MM.1S (cell line): ENCODE measurements around the gene NAALADL2.
"Not testable (repeated sequence)": the region's sequence is repeated elsewhere in the genome, so short reads cannot be mapped to it uniquely, and the experiment has no call there.

Source experiments
- DNase-seq: peaks from one replicate; pipeline ENCODE4 v3.0.0-alpha.2; 2015
- H2AFZ ChIP-seq: fragments of 300-600 bp; sonication (generic); 2 replicates; pipeline ENCODE4 v1.6.0; 2016; ENCODE audit warnings: antibody characterized with exemption, low read length
- H3F3A ChIP-seq: fragments of 300-600 bp; sonication (generic); 2 replicates; pipeline ENCODE4 v1.6.1; 2016; ENCODE audit warnings: mild to moderate bottlenecking, antibody characterized with exemption, low read length, moderate library complexity, mixed read lengths; ENCODE audit not compliant: insufficient read depth
- H3K27ac ChIP-seq: fragments of 300-600 bp; sonication (generic); 2 replicates; pipeline ENCODE4 v1.5.1; 2016; ENCODE audit warnings: mild to moderate bottlenecking, low read length
- H3K27me3 ChIP-seq: fragments of 300-600 bp; sonication (generic); replicated peaks from 2 replicates; pipeline ENCODE4 v1.6.0; 2016; ENCODE audit warnings: low read length; ENCODE audit not compliant: insufficient read depth
- H3K36me3 ChIP-seq: fragments of 300-600 bp; sonication (generic); replicated peaks from 2 replicates; pipeline ENCODE4 v1.6.1; 2016; ENCODE audit warnings: mild to moderate bottlenecking, low read length, mixed read lengths; ENCODE audit not compliant: insufficient read depth
- H3K4me1 ChIP-seq: fragments of 300-600 bp; sonication (generic); 2 replicates; pipeline ENCODE4 v1.6.1; 2016; ENCODE audit warnings: low read length, mixed read lengths
- H3K4me2 ChIP-seq: fragments of 300-600 bp; sonication (generic); 2 replicates; pipeline ENCODE4 v1.6.0; 2016; ENCODE audit warnings: low read depth, low read length
- H3K4me3 ChIP-seq: fragments of 300-600 bp; sonication (generic); 2 replicates; pipeline ENCODE4 v1.5.1; 2016; ENCODE audit warnings: low read length, mixed read lengths
- H3K79me2 ChIP-seq: fragments of 300-600 bp; sonication (generic); 2 replicates; pipeline ENCODE4 v1.6.1; 2016; ENCODE audit warnings: mixed run types, low read length, mixed read lengths
- H3K9ac ChIP-seq: fragments of 300-600 bp; sonication (generic); 2 replicates; pipeline ENCODE4 v1.6.1; 2016; ENCODE audit warnings: low read length, mixed read lengths
- H3K9me2 ChIP-seq: fragments of 300-600 bp; sonication (generic); replicated peaks from 2 replicates; pipeline ENCODE4 v1.6.1; 2016; ENCODE audit warnings: mild to moderate bottlenecking, low read length, mixed read lengths; ENCODE audit not compliant: insufficient read depth
- H3K9me3 ChIP-seq: fragments of 300-600 bp; sonication (generic); replicated peaks from 2 replicates; pipeline ENCODE4 v1.6.1; 2016; ENCODE audit warnings: mild to moderate bottlenecking, low read length, mixed read lengths; ENCODE audit not compliant: insufficient read depth
- H4K20me1 ChIP-seq: fragments of 300-600 bp; sonication (generic); 2 replicates; pipeline ENCODE4 v1.6.1; 2016; ENCODE audit warnings: mild to moderate bottlenecking, low read length, moderate library complexity, mixed read lengths; ENCODE audit not compliant: insufficient read depth
- EZH2 ChIP-seq: fragments of 300-600 bp; sonication (generic); optimal IDR thresholded peaks from 2 replicates; pipeline ENCODE3; 2017; ENCODE audit warnings: low read depth, mild to moderate bottlenecking, antibody characterized with exemption, low read length, mixed read lengths
- EZH2phosphoT487 ChIP-seq: fragments of 300-600 bp; sonication (generic); IDR thresholded peaks from 2 replicates; pipeline ENCODE4 v1.6.1; 2018; ENCODE audit warnings: antibody characterized with exemption, low read length
- TF ChIP-seq, protein P1 (sequence below): fragments of 300-600 bp; sonication (generic); IDR thresholded peaks from 2 replicates; pipeline ENCODE4 v1.5.1; 2016; ENCODE audit warnings: antibody characterized with exemption, low read length, mixed read lengths

Gene NAALADL2

GRCh38 chr3:175073219-175073905 is 214.2 kb downstream of the NAALADL2 start:
- Histone ChIP-seq H3K9me3 (no peaks in the 10 kb centered on the region), H3F3A (no peaks in the 10 kb centered on the region), H3K36me3 (no peaks in the 10 kb centered on the region), H2AFZ (no peak overlapping the region), H3K9me2 (no peaks in the 10 kb centered on the region), H4K20me1 (no peaks in the 10 kb centered on the region), H3K79me2 (no peaks in the 10 kb centered on the region), H3K4me3 (no peak overlapping the region), H3K27ac (no peak overlapping the region), H3K9ac (no peak overlapping the region), H3K4me1 (no peaks in the 10 kb centered on the region), H3K27me3 (no peaks in the 10 kb centered on the region), H3K4me2 (no peak overlapping the region)
- no peak for DNase-seq
- no peak for TF ChIP-seq EZH2phosphoT487
- TF ChIP-seq EZH2, result no peak

- no peaks in the 10 kb centered on the region for H3K36me3 ChIP-seq
- H3K79me2 ChIP-seq, result no peaks in the 10 kb centered on the region
- DNase-seq, result no peak
- H3F3A ChIP-seq, result no peaks in the 10 kb centered on the region
- no peaks in the 10 kb centered on the region for H4K20me1 ChIP-seq
- H2AFZ ChIP-seq, result no peak overlapping the region
- H3K9me2 ChIP-seq, result no peaks in the 10 kb centered on the region
- H3K4me1 ChIP-seq, result no peaks in the 10 kb centered on the region
- no peak overlapping the region for H3K27ac ChIP-seq
- H3K9ac ChIP-seq, result no peak overlapping the region
- no peaks in the 10 kb centered on the region for H3K27me3 ChIP-seq
- no peak overlapping the region for H3K4me3 ChIP-seq
- no peaks in the 10 kb centered on the region for H3K9me3 ChIP-seq
- TF ChIP-seq EZH2 (no peak), EZH2phosphoT487 (no peak)
- TF ChIP-seq, protein P1, sequence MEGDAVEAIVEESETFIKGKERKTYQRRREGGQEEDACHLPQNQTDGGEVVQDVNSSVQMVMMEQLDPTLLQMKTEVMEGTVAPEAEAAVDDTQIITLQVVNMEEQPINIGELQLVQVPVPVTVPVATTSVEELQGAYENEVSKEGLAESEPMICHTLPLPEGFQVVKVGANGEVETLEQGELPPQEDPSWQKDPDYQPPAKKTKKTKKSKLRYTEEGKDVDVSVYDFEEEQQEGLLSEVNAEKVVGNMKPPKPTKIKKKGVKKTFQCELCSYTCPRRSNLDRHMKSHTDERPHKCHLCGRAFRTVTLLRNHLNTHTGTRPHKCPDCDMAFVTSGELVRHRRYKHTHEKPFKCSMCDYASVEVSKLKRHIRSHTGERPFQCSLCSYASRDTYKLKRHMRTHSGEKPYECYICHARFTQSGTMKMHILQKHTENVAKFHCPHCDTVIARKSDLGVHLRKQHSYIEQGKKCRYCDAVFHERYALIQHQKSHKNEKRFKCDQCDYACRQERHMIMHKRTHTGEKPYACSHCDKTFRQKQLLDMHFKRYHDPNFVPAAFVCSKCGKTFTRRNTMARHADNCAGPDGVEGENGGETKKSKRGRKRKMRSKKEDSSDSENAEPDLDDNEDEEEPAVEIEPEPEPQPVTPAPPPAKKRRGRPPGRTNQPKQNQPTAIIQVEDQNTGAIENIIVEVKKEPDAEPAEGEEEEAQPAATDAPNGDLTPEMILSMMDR, result no peak
- H3K4me2 ChIP-seq, result no peak overlapping the region
Observed at GRCh38 chr3:175075269-175075668, 216.1 kb downstream of the NAALADL2 start.

DNA sequence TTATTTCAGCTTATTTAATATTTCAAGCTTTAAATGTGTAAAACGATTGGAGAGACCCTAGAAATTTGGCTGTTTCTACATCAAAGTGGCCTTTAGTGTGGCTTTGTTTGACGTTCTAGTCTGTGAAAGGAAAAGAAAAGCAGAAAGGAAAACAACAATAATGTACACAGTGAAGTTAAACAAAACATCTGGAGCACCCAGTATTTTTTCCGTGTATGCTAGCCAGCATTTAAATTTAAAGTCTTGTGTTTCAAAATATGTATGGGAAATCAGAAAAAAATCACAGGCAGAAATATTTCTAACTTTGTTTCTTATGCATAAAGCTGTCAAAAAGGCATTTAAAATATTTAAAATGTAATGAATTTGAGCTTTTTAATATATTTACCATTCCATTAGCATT is 218.1 kb downstream of the NAALADL2 start:
- TF ChIP-seq EZH2 (no peak), EZH2phosphoT487 (no peak)
- TF ChIP-seq, protein P1, result no peak
- H3F3A ChIP-seq, result no peaks in the 10 kb centered on the region
- H3K27ac ChIP-seq, result no peak overlapping the region
- no peak overlapping the region for H3K9ac ChIP-seq
- no peak overlapping the region for H3K4me3 ChIP-seq
- no peaks in the 10 kb centered on the region for H3K9me2 ChIP-seq
- DNase-seq, result no peak
- no peaks in the 10 kb centered on the region for H3K79me2 ChIP-seq
- H3K4me2 ChIP-seq, result no peak overlapping the region
- H3K27me3 ChIP-seq, result no peaks in the 10 kb centered on the region
- no peaks in the 10 kb centered on the region for H3K4me1 ChIP-seq
- H4K20me1 ChIP-seq, result no peaks in the 10 kb centered on the region
- no peaks in the 10 kb centered on the region for H3K9me3 ChIP-seq
- no peaks in the 10 kb centered on the region for H3K36me3 ChIP-seq
- H2AFZ ChIP-seq, result no peak overlapping the region

DNA sequence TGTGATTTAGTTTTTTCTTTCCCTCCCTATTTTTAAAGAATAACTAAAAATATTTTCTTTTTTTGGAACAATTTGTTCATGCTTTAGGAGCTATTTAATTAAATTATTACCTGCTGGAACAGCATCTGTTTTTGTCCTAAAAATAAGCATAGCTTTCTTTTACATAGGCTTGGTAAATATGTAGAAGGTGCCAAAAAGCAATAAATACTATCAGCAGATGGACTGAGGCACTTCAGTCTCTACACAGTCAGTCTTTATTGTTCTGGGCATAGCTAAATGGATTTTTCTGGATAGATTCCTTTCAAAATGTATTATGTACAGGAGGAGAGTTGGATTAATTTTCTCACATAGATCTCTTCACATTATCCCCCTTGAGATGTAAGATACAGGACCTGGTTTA is 223.5 kb downstream of the NAALADL2 start:
- H3K4me1 ChIP-seq, result no peaks in the 10 kb centered on the region
- H3K36me3 ChIP-seq, result no peaks in the 10 kb centered on the region
- H3K79me2 ChIP-seq, result no peaks in the 10 kb centered on the region
- no peak for DNase-seq
- H2AFZ ChIP-seq, result no peak overlapping the region
- no peak overlapping the region for H3K4me3 ChIP-seq
- no peaks in the 10 kb centered on the region for H3F3A ChIP-seq
- no peak overlapping the region for H3K9ac ChIP-seq
- H3K9me3 ChIP-seq, result no peaks in the 10 kb centered on the region; the same call in 1 of the 2 replicates
- H4K20me1 ChIP-seq, result no peaks in the 10 kb centered on the region
- H3K27me3 ChIP-seq, result no peaks in the 10 kb centered on the region
- H3K27ac ChIP-seq, result no peak overlapping the region
- H3K9me2 ChIP-seq, result no peaks in the 10 kb centered on the region
- H3K4me2 ChIP-seq, result no peak overlapping the region
- TF ChIP-seq EZH2phosphoT487, result no peak
- TF ChIP-seq, protein P1, result no peak

GRCh38 chr3:175087128-175087527 is 228.0 kb downstream of the NAALADL2 start:
- DNase-seq, H3K9ac ChIP-seq, H4K20me1 ChIP-seq, H3K36me3 ChIP-seq, H3K4me3 ChIP-seq, H3K27me3 ChIP-seq, H3K4me1 ChIP-seq, H3F3A ChIP-seq, H3K27ac ChIP-seq, H3K9me3 ChIP-seq, H3K79me2 ChIP-seq, H2AFZ ChIP-seq, H3K4me2 ChIP-seq, H3K9me2 ChIP-seq: not testable (repeated sequence)
